Inflammatory macrophage treated with lipopolysaccharide for 1 hour (primary cell): ENCODE measurements around the gene C2CD5.
A peak's percentile ranks its signal among the peaks of the same experiment; 100 is the strongest.
"Not testable (repeated sequence)": the region's sequence is repeated elsewhere in the genome, so short reads cannot be mapped to it uniquely, and the experiment has no call there.

Experiments
- DNase-seq, 2 donors: peaks; one replicate each; pipeline ENCODE4 v3.0.0-alpha.2; 2020 to 2022

The C2CD5 gene

DNA sequence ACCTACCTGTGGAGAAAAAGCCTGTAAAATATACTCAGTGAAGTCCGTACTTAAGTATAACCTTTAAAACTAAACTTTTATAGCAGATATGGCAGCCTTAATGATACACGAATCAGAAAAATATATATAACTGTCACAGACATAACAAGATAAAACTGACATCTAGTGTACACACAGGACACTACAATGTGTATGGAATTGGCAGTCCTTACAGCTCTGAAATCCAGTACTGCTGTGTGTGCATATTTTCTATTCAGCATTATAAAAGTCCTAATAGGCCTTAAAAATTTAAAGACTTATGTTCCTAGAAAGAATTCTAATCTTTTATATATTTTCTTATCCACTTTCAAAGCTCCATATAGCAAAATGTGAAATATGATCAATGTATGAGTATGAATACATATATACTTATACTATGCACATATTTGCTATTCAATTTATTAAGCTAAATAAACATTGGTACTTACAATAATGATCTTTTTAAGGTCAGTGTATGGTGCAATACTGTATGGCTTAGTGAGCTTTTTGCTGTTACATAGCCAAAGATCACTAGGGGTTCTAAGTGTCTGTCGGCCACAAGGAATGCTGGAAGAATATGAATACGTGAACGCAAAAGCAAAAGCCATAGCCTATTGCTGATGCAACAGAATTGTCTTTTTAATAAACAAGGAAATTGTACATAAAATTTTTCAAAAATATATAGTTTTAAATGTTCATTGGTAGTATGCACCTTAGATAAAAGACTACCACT, 69.2 kb downstream of the C2CD5 start:
- no peak for DNase-seq

DNA sequence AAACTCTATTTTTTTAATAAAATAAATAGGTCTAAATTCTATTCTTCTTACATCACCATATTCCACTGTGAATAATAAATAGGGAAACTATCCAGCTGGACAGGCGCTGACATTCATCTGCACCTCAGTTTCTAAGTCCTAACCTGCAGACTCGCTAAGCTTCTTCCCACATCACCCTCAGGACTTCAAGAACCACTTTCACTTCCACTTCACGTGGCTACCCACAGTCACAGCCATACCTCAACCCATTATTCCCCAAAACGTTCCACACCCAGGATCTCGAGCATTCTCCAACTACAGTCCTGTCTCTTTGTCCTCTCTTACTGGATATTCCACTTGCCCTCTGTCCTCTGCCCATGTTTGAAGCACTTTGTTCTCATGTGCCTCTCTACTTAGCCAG, 71.1 kb downstream of the C2CD5 start:
- DNase-seq = no peak

DNA sequence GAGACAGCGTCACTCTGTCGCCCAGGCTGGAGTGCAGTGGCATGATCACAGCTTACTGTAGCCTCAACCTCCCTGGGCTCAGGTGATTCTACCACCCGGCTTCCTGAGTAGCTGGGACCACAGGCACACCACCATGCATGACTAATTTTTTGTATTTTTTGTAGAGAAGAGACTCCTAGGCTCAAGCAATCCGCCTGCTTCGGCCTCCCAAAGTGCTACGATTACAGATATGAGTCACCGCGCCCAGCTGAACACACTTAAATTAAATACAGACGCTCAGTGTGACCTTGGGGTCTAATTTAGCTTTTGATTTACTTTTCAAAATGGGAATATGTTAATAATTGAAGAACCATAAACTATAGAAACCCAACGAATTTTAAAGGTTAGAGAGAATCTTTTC, 77.2 kb downstream of the C2CD5 start:
- no peak for DNase-seq

DNA sequence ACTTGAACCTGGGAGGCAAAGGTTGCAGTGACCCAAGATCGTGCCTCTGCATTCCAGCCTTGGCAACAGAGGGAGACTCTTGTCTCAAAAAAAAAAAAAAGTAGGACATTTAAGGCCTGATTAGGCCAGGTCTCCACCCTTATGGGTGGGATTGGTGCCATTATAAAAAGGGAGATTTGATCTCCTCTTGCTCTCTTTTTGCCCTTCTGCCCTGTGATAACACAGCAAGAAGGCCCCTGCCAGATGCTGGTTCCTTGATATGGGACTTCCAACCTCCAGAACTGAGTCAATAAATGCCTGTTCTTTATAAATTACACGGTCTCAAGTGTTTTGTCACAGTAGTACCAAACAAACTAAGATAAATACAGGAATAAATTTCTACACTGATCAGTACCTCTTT, 81.0 kb downstream of the C2CD5 start:
- DNase-seq = no peak

DNA sequence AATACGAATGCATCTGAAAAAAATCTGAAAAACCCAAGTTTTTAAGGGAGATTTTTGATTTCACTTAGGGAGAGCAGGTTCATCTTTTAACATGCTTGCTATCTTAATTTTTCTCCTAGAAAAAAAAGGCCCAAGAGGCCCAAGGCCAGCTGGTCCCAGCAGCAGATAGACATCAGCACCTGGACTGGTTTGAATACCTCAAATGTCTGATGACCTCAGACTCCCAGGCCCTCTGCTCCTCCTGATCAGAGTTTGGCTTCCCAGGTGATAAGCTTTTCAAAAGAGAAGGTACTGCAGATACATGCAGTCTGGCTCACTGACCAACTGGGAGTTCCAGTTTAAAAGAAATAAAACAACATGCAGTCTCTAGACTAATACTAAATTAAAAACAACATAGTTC, 82.6 kb downstream of the C2CD5 start:
- DNase-seq = no peak

DNA sequence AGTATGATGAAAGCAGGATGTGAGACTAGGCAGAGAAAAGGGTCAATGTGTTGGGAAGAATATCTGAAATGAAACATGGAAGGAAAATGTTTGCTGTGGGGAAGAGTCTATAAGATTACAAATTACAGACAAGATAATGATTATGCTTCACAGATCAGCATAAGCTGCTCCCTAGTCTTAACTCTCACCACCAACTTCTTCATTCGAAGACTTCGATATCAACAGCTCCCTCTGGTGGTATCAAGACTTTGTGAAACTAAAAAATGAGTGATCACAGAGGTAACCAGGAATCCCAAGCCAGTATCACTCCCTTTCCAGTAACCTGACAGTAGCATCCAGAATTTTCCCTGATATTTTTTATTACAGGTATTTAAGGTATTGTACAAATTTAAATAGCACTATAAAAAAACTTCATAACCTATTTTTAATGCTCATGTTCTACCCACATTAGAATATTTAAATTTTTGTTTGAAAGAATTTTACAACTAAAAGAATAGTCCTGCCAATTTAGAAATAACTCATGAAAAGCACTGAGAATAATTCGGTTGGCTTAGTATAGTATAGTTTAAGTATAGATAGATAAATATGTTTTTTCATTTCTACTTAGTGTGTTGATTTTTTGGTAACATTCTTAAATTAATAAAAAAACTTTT, 84.4 kb downstream of the C2CD5 start:
- DNase-seq = peak; percentile 24 to 69

DNA sequence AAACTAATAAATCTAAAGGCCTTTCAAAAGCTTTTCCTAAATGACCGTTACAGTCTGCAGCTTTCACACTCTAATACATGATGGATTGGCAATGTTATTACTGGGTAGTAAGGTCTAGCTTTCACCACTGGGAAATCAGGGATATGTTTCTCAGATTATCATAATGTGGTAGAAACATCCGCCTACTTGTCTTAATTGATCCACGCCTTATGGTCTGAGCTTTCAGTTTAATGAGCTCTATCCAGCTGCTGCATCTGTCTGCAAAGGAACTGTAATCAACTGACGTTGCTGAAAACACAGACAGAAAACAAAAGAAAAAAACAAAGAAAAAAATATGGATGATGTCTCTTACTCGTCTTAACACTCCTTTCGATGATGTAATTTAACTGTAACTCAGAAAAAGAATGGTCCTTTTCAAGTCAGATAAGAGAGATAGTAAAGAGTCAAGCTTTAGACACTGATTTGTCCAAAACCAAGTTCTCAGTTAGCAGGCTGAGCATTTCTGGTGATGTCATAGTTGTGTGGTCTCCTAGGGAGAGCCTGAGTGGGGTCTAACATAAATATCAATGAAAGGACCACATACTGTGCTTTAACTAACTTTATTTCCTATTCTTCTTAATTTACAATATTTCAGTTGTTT, 85.9 kb downstream of the C2CD5 start:
- DNase-seq = no peak

DNA sequence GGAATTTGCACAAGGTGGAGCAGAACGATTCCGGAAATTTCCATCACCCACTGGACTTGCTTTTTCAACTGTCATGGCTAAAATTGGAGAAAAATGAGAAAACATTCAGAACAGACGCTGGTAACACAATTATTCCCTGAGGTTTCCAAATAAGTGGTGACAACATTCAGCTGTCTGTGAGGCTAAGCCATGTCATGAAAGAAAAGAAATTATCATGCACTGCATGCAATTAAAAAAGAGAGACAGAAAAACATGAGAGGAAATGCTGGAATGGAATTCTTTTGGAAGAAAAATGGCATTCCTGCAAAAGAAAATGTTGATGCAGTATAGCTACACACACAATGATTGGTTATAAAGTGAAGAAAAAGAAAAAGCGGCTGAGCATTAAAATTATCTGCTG, 87.3 kb downstream of the C2CD5 start:
- DNase-seq = no peak

DNA sequence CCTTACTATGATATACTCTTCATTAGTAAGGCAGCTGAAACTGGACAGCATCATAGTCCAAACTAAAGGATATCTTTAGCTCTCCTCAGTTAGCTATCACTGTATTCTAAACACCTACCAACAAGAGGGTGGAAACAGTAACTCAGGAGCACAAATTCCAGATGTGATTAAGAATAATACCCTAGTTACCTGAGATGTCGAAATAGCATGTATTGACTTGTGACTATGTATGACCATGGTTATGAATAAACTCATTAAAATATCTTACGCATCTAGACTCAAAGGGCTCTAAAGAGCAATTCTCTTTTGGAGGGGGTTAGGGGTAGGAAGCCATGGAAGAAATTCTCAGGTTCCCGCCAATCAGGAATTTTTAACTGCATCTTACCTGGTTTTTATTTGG, 90.8 kb downstream of the C2CD5 start:
- DNase-seq = no peak

DNA sequence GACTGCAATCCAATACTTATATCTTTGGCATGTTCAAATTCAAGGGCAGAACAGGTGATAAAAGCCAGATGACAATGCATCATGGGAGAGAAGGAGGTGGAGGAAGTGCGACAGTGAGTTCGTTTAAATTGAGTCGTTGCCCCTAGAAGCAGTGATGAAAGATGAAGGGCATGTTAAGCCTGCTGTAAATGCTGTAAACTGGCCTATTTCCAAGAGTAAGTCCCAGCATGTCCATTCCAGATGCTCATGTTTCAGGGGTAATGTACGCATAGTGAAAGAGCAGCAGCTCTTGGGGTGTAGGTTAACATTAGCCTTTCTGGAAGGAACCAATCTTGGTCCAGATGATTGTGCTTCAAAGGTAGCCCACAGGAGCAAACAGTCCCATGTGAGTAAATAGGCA, 97.1 kb downstream of the C2CD5 start:
- no peak for DNase-seq

DNA sequence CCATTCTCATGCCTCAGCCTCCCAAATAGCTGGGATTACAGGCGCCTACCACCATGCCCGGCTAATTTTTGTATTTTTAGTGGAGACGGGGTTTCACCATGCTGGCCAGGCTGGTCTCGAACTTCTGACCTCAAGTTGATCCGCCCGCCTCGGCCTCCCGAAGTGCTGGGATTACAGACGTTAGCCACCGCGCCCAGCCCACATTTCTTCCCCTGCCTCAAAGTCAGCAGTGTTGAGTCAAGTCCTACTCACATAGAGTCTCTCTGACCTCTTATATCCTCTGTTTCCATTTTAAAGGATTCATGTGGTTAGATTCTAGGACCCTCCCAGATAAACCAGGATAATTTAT, 100.1 kb downstream of the C2CD5 start:
- not testable (repeated sequence) for DNase-seq

DNA sequence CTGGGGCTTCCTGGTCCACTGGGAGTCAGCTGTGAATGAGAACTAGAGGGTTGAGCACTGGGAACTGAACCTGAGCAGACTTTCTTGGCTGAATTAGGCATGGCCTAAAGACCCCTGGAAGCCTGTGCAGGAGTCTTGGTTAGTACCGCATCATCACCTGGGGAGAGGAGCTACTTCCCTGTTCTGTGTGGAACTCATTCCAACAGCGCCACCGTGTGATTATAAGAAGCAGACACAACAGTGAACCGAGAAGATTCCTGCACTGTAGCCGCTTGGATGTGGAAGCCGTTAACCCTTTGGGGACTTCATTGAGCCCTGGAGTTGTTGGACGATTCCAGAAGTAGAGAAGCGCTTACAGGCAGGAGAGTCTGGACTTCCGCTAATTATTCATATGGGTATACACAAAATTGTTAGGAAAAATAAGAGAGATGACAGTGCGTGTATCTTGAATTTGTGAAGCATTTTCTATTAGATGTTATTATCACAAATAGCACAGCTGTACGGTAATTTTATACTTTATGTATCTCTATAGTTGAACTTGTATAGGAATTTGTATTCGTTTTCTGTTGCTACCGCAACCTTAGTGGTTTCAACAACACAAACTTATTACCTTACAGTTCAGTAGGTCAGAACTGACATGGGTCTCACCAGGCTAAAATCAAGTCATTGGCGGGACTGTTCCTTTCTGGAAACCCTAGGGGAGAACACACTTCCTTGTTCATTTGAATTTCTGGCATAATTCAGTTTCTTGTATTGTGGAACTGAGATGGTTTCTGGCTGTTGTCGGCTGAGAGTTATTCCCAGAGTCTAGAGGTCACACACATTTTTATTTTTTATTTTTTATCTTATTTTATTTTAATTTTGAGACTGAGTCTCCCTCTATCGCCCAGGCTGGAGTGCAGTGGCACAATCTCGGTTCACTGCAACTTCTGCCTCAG, 100.7 kb downstream of the C2CD5 start:
- peak; percentile 59 to 74 for DNase-seq

DNA sequence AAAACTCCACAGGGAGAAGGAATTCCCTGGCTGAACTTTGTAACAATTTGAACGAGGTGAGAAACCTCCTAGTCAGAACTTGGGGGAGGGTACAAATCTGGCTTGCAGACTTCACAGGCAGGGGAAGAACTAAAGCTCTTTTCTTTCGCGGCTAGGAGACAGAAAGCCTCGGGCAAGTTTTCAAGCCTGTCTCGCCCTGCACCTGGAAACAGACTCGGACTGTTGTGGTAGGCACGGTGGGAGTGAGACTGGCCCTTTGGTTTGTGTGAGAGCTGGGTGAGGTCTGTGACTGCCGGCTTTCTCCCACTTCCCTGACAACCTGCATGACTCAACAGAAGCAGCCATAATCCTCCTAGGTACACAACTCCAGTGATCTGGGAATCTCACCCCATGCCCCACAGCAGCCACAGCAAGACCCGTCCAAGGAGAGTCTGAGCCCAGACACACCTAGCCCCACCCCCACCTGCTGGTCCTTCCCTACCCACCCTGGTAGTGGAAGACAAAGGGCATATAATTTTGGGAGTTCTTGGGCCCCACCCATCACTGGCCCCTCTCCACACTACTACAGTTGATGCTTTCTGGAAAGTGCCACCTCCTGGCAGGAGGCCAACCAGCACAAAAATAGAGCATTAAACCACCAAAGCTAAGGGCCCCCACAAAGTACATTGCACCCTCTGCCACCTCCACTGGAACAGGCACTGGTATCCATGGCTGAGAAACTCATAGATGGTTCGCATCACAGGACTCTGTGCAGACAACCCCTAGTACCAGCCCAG, 107.1 kb downstream of the C2CD5 start:
- DNase-seq = no peak

DNA sequence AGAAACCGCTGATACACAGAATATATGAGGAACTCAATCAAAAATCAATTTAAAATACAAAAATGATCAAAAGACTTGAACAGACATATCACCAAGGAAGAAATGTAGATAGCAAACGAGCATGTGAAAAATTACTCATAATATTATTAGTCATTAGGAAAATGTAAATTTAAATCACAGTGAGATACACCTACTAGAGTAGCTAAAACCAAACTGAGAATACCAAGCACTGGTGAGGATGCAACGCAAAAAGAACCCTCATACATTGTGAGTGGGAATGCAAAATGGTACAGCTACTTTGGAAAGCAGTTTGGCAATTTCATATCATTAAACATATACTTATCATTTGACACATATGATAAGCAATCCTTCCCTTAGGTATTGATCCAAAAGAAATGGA, 108.8 kb downstream of the C2CD5 start:
- DNase-seq = no peak

DNA sequence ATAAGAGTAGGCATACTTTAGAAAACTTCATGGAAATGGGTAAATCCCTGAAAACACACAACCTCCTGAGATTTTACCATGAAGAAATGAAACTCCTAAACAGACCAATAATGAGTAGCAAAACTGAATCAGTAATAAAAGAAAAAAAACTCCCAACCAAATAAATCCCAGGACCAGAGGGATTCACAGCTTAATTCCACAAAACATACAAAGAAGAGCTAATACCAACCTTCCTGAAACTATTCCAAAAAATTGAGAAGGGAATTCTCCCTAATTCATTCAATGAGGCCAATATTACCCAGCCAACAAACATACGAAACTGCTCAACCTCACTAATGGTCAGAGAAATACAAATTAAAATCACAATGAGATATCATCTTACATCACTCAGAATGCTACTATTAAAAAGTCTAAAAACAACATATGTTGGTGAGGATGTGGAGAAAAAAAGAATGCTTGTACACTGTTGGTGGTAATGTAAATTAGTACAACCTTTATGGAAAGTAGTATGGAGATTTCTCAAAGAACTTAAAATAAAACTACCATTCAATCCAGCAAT, 112.6 kb downstream of the C2CD5 start:
- no peak for DNase-seq

DNA sequence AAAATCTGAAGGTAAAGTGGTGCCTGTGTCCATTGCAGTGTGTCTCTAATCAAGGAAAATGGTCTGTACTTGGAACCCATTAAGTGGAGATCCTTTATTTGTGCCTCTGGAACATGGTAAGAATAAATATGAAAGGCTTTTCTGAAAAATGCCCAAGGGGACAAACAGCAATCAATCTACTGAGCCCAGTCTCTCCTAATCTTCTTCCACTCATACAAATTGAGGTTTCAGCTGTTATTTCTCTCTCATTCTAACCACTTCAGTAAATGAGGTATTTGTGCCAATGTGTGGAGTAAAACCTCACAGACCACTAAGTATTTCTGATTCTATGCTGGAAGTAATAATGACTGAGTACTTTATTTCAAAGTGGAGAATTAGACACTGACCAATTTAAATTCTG, 127.5 kb downstream of the C2CD5 start:
- no peak for DNase-seq

DNA sequence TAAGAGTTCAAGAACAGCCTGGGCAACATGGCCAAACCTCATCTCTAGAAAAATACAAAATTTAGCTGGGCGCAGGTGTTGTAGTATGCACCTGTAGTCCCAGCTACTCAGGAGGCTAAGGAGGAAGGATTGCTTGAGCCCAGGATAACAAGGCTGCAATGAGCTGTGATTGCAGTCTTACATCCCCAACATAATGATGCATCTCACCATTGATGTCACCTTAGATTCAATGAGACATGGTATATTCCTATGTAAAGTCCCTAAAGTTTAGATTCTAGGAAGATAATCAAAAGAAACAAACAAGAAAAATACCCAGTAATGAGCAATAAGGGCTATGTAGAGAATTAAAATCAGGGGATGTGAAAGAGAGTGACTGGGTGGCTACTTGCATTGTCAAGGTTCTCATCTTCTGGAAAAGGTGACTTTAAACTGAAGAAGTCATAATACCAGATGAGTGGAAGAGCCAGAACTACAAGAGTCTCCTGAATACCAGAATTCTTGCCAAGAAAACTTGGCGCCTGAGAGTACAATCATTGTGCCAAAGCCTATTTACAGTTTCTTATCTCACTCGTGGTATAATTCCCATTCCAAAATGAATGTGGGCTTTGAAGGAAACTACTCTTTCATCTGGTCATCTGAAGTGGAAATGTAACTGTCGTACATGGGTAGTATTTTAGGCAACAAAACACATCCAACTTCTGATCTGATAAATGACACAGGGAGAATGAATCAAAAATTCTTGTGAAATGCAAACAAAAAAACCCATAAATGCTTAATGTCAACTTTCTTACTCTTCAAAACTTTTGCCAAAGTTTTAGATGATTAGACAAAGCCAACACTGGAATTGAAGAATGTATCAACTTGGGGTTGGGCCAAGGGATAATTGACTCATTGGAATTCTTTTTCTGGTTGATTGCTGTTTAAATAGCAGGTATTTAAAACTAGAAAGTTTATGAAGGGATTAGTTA, 128.7 kb downstream of the C2CD5 start:
- no peak for DNase-seq

DNA sequence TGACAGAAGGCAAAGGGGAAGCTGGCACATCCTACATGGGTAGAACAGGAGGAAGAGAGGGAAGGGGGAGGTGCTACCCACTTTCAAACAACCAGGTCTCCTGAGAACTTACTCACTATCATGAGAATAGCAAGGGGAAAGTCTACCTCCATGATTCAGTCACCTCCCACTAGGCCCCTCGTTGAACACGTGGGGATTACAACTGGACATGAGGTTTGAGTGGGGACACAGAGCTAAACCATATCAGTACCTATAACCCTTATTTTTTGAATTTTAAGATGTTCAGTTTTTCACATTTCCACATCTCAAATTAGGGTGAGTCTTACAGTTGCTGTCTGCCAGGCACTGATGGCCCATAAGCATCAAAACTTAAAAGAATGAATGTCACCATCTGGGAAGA, 129.6 kb downstream of the C2CD5 start:
- DNase-seq = no peak

DNA sequence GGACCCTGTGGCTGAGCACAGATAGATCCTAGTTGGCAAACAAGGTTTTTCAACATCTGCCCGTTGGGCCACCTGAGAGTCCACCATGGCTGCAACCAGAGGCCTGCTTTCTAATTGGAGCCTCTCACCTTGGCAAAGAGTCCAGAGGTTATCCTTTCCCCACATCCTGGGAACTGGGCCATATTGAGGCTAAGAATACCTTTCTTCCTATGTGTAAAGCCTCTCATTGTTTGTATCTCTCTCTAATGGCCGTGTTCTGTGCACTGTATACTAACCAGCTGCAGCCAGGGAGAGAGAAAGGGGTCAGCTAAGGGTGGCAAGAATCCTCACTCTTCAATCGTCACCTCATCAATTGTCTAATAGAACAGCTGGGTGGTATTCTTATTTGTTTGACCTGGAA, 130.8 kb downstream of the C2CD5 start:
- DNase-seq = no peak

DNA sequence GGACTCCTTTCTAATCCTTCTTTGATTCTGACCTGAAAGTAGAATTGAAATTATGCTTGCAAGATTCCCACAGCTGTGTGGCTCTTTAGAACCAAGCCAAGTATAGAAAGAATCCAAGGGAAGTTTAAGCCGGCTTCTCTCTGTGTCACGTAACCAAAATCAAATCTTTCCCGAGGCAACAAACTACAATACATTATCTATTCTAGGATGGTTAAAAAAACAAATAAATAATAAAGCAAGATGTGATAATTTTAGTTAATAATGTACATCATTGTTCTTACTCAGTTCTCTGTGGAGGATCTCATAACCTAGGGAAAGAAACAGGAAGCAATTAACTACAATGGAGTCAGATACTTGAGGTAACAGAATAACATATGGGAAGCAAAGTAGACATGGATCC, 131.8 kb downstream of the C2CD5 start:
- DNase-seq = no peak

DNA sequence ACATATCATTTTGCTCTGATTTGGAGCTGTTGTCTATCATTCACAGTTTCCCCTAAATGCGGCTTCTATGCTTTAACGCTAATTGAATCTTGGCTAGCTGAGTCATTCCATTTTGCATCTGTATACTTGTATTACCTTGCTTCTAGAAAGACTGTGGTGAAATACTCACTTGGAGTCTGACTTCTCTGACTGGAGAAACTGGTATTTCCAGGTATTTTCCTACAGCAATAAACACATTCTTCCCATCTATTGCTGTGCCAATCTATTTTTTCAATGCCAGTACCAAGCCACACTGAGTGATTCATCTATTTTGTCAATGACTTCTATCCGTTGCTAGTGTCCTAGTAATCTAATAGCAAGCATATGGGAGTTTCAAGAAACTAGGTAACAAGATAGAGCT, 133.9 kb downstream of the C2CD5 start:
- DNase-seq = no peak
